A673 (cell line): ENCODE measurements around the gene DDHD1.

Experiments used
- CTCF ChIP-seq: fragments of 300-800, 200-600 bp; sonication (generic); conservative IDR thresholded peaks from 2 replicates; pipeline ENCODE4 v1.5.1; 2017; ENCODE audit warnings: low read depth, mild to moderate bottlenecking, antibody characterized with exemption, low read length, moderate library complexity, mixed read lengths
- EZH2 ChIP-seq: fragments of 200-600 bp; sonication (generic); IDR thresholded peaks from 2 replicates; pipeline ENCODE4 v1.6.1; 2017; ENCODE audit warnings: borderline replicate concordance, low read depth, mild to moderate bottlenecking, mixed read lengths, antibody characterized with exemption, low read length; ENCODE audit not compliant: poor library complexity, severe bottlenecking

- TF ChIP-seq CTCF = no peak
- no peak for TF ChIP-seq EZH2
These were observed 15.7 kb upstream of the DDHD1 start for GRCh38 chr14:53168786-53169185.
